ENCODE data around the gene ALK. TPM values are rescaled to one million over a fixed set of nuclear protein-coding genes. Genes with fewer than 3 reads are reported as not detected.

ALK gene
- total RNA-seq, 6 donors from 2014 or later: 0.17 to 2.1 (median 0.35) TPM

DNA sequence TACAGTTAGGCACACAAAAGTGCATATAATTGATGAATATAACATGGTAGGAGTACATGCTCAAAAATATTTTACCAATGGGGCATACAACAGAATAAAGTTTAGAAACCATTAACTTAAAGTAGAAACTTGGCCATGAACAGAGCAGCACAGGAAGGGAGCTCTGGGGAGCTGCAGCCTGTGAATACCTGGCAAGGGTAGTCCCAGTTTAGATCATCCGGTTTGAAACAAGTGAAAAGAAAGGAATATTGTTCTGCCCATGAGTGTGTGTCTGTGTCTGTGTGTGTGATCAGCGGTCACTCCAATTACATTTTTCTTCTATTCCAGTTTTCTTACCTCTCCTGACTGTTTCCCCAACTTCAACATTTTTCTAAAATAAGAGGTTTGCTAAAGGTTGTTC lies 233.0 kb downstream of the ALK start:
- no peaks in the 10 kb centered on the region for H3K9me3 ChIP-seq
- DNase-seq: no peak
- no peaks in the 10 kb centered on the region for H3K4me1 ChIP-seq
- no peak overlapping the region for H3K27ac ChIP-seq
- TF ChIP-seq EP300 (IDR thresholded peaks at IDR 0.05) (no peak), POLR2A (IDR thresholded peaks at IDR 0.05) (no peak), POLR2AphosphoS5 (IDR thresholded peaks at IDR 0.05) (no peak)
- TF ChIP-seq, protein P1, sequence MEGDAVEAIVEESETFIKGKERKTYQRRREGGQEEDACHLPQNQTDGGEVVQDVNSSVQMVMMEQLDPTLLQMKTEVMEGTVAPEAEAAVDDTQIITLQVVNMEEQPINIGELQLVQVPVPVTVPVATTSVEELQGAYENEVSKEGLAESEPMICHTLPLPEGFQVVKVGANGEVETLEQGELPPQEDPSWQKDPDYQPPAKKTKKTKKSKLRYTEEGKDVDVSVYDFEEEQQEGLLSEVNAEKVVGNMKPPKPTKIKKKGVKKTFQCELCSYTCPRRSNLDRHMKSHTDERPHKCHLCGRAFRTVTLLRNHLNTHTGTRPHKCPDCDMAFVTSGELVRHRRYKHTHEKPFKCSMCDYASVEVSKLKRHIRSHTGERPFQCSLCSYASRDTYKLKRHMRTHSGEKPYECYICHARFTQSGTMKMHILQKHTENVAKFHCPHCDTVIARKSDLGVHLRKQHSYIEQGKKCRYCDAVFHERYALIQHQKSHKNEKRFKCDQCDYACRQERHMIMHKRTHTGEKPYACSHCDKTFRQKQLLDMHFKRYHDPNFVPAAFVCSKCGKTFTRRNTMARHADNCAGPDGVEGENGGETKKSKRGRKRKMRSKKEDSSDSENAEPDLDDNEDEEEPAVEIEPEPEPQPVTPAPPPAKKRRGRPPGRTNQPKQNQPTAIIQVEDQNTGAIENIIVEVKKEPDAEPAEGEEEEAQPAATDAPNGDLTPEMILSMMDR (IDR thresholded peaks at IDR 0.05): no peak
- WGBS, 2 donors: 73 to 79% methylated on average over 2 of the region's 2 CpGs
- H3K27me3 ChIP-seq: no peaks in the 10 kb centered on the region
- no peaks in the 10 kb centered on the region for H3K36me3 ChIP-seq
- no peak for ATAC-seq (ENCODE audit: low FRiP score in 2 of 2)
- H3K4me3 ChIP-seq: no peak overlapping the region

DNA sequence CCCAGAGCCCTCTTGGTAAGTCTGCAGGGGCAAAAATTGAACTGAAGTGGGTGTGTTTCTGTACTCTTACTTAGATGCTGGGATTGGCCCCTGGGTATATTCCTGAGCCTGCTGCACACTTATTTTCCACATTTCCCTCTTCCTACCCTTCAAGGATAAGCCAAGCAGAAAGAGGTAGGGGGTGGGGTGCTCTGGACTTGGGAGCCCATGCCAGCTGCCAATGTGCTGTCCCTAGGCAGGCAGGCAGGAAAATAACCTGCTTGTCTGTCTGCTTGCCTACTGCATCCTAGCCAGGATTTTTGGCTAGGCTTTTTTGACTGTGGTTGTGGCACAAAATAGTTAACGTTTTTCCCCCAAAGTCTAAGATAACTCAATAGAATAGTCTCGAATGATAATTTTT lies 234.3 kb downstream of the ALK start:
- 87 to 91% methylated on average over 2 of the region's 2 CpGs for WGBS, 2 donors
- TF ChIP-seq, protein P1 (IDR thresholded peaks at IDR 0.05): no peak
- no peak for TF ChIP-seq POLR2AphosphoS5 (IDR thresholded peaks at IDR 0.05)
- no peak for TF ChIP-seq EP300 (IDR thresholded peaks at IDR 0.05)
- TF ChIP-seq POLR2A (IDR thresholded peaks at IDR 0.05): no peak
- H3K36me3 ChIP-seq: no peaks in the 10 kb centered on the region
- H3K27ac ChIP-seq: no peak overlapping the region
- no peaks in the 10 kb centered on the region for H3K4me1 ChIP-seq
- no peak for ATAC-seq (ENCODE audit: low FRiP score in 2 of 2)
- H3K9me3 ChIP-seq: no peaks in the 10 kb centered on the region
- no peak overlapping the region for H3K4me3 ChIP-seq
- H3K27me3 ChIP-seq: no peaks in the 10 kb centered on the region
- no peak for DNase-seq

- TF ChIP-seq, protein P1 (IDR thresholded peaks at IDR 0.05): no peak
- no peak for TF ChIP-seq POLR2AphosphoS5 (IDR thresholded peaks at IDR 0.05)
- TF ChIP-seq POLR2A (IDR thresholded peaks at IDR 0.05): no peak
- no peak for TF ChIP-seq EP300 (IDR thresholded peaks at IDR 0.05)
- H3K9me3 ChIP-seq: no peaks in the 10 kb centered on the region
- no peak overlapping the region for H3K4me3 ChIP-seq
- DNase-seq (no peak), ATAC-seq (ENCODE audit: low FRiP score in 2 of 2) (no peak)
- no peaks in the 10 kb centered on the region for H3K27me3 ChIP-seq
- no peaks in the 10 kb centered on the region for H3K36me3 ChIP-seq
- no peak overlapping the region for H3K27ac ChIP-seq
- H3K4me1 ChIP-seq: no peaks in the 10 kb centered on the region
Measured at GRCh38 chr2:29676886-29677453, 244.4 kb downstream of the ALK start.

DNA sequence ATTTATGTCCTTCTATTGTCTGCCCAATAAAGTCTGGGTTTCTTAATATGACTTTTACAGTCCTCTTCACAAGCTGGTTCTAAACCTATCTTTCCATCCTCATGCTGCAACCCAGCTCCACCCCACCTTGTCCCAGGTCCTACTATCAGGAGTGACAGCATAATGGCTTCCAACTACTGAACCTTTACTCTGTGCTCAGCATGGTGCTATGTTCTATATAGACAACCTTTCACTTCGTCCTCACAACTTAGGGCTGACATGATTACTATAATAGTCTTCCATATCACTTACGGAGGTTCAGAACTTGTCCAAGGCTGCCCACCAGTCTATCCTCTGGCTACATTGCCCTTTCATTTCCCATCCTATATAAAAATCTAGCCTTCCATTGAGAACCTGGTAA lies 256.8 kb downstream of the ALK start:
- H3K27ac ChIP-seq: no peak overlapping the region
- DNase-seq: no peak
- H3K36me3 ChIP-seq: no peaks in the 10 kb centered on the region
- no peaks in the 10 kb centered on the region for H3K27me3 ChIP-seq
- ATAC-seq (ENCODE audit: low FRiP score in 2 of 2): no peak
- H3K4me1 ChIP-seq: no peaks in the 10 kb centered on the region
- peaks cover 0 to 5% (median 2%) of the 10 kb centered on the region in 4 donors for H3K9me3 ChIP-seq
- WGBS, 2 donors: 79 to 81% methylated on average over 2 of the region's 2 CpGs
- TF ChIP-seq, protein P1 (IDR thresholded peaks at IDR 0.05): no peak
- no peak for TF ChIP-seq POLR2A (IDR thresholded peaks at IDR 0.05)
- no peak for TF ChIP-seq POLR2AphosphoS5 (IDR thresholded peaks at IDR 0.05)
- no peak for TF ChIP-seq EP300 (IDR thresholded peaks at IDR 0.05)
- H3K4me3 ChIP-seq: no peak overlapping the region

DNA sequence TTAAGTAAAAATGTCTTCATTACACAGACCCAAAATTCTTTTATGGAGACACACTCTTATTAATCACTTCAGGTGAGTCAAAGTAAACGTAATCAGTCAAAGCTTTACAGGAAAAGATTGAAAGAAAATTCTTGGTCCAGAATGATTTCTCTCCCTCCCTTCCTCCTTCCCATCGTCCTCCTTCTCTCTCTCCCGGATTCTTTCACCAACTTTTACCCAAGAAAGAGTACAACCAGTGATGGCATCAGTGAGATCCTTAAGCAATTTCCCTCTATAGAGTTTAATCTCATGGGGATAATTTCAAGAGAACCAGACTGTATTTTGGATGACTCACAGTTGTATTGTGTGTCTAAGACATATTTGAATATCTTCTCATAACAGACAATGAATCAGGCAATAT lies 258.1 kb downstream of the ALK start:
- Histone ChIP-seq H3K9me3 (peaks cover 0 to 4% (median 0%) of the 10 kb centered on the region in 4 donors), H3K27me3 (no peaks in the 10 kb centered on the region), H3K36me3 (no peaks in the 10 kb centered on the region), H3K4me1 (no peaks in the 10 kb centered on the region), H3K4me3 (no peak overlapping the region), H3K27ac (no peak overlapping the region)
- DNase-seq: no peak
- no peak for ATAC-seq (ENCODE audit: low FRiP score in 2 of 2)
- 64 to 78% methylated on average over 3 of the region's 3 CpGs for WGBS, 2 donors
- TF ChIP-seq POLR2AphosphoS5 (IDR thresholded peaks at IDR 0.05) (no peak), POLR2A (IDR thresholded peaks at IDR 0.05) (no peak), EP300 (IDR thresholded peaks at IDR 0.05) (no peak)
- TF ChIP-seq, protein P1 (IDR thresholded peaks at IDR 0.05): no peak
